K562 (cell line): ENCODE data around the gene TELO2.

ENCODE experiments used
- SAP30 ChIP-seq: fragments of 200-600 bp; sonication (generic); IDR thresholded peaks from 2 replicates; pipeline ENCODE4 v1.6.1; 2012; ENCODE audit warnings: borderline replicate concordance, low read depth, mild to moderate bottlenecking, moderate library complexity, low read length, control low read depth, inconsistent platforms; ENCODE audit not compliant: insufficient read depth, poor library complexity, severe bottlenecking
- SP1 ChIP-seq: sonication (generic); formaldehyde crosslinking; IDR thresholded peaks from 2 replicates; pipeline ENCODE4 v1.8.1; 2022; ENCODE audit warnings: mild to moderate bottlenecking, missing genetic modification reagents
- ZNF146 ChIP-seq: IDR thresholded peaks from one replicate; pipeline ENCODE4 v1.6.1; 2018; ENCODE audit warnings: missing compliant biosample characterization; ENCODE audit not compliant: unreplicated experiment

GRCh38 chr16:1468426-1468810 lies 24.7 kb upstream of the TELO2 start:
- TF ChIP-seq ZNF146 (CRISPR knock-in tag) (no peak), SP1 (CRISPR knock-in tag) (no peak), SAP30 (no peak)
